NT2/D1 (cell line): ENCODE data around the gene FAM184A.

Experiments
- SUZ12 ChIP-seq: IDR thresholded peaks from 2 replicates; pipeline ENCODE4 v1.6.1; 2011; ENCODE audit not compliant: insufficient read length, insufficient read depth; ENCODE audit errors: extremely low read depth
- YY1 ChIP-seq: IDR thresholded peaks from 2 replicates; pipeline ENCODE4 v1.6.1; 2011; ENCODE audit not compliant: insufficient read length, insufficient read depth
- ZNF274 ChIP-seq: IDR thresholded peaks from 2 replicates; pipeline ENCODE4 v1.6.1; 2011; ENCODE audit warnings: mild to moderate bottlenecking, low read depth, low read length

DNA sequence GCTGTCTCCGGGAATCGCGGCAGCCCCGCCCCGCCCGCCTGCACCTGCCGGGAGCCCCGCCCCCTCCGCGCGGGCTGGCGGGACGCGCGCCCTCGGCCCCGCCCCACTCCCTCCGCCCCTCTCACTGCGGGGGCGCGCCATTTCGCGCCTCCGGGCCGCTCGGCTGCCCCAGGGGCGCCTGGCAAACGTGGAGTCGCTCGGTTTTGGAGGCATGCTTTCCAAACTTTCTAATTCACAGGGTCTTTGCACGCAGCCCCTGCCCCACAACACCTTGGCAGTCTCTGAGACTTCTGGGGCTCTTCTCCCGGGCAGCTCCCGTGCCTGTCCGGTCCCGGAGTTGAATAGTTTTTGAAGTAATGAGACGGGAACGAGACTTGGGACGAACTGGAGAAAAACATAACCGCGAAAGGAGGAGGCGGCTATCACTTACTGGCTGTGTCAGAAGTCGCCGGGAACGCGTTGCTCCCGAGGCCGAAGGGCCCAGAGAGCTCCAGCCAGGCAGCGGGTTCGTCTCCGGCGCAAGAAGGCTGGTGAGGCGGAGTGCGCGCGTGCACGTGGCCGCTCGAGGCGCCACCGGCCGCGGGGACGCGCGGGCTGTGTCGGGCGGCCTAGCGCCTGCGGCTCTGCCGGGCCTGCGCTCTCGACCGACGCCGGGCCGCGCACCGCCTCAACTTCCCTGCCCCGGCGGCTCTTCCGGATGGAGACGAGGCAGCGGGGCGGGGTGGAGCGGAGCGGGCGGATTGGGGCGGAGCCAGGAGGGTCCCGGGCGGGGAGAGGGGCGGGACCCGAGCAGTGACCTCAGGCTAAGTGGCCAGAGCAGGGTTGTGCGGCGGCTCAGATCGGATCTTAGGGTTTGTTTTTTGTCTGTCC lies 143.8 kb downstream of the FAM184A start, which contains the start of gene MCM9:
- no peak for TF ChIP-seq YY1
- no peak for TF ChIP-seq ZNF274
- no peak for TF ChIP-seq SUZ12
